Panc1 (cell line): Measurements from ENCODE around the gene GPR137B. TPM values are rescaled to one million over a fixed set of nuclear protein-coding genes. Genes with fewer than 3 reads are reported as not detected.

Experiments
- ATAC-seq: fragments of 200-7000 bp; cut with Tn5 transposase; 2 replicates; pipeline ENCODE4 v1.9.1; 2020; ENCODE audit warnings: mild to moderate bottlenecking, moderate library complexity
- BruUV-seq: library from RNA; stranded (reverse); fragments of 400-500 nt; replicated peaks from 2 replicates; lab custom pipeline; 2021; lab: Mats Ljungman, UMichigan
- CTCF ChIA-PET: fragments of 300-600 bp; sonication (Branson Sonifier 250); formaldehyde crosslinking; loops from one replicate; lab custom pipeline; 2022; ENCODE audit warnings: antibody characterized with exemption; lab: Charles Lee
- POLR2A ChIA-PET: fragments of 300-600 bp; sonication (Branson Sonifier 250); formaldehyde crosslinking; loops from one replicate; lab custom pipeline; 2022; ENCODE audit warnings: antibody characterized with exemption; lab: Charles Lee
- DNase-seq: peaks from one replicate; pipeline ENCODE4 v3.0.0-alpha.2; 2010; ENCODE audit warnings: low read depth, low spot score
- H3K27ac ChIP-seq: 2 replicates; pipeline ENCODE4 v1.5.1; 2011; ENCODE audit warnings: mild to moderate bottlenecking, low read length, inconsistent platforms
- H3K27me3 ChIP-seq: fragments of 200-500 bp; sonication (Bioruptor generic); 2 replicates; pipeline ENCODE4 v1.6.0; 2014; ENCODE audit warnings: low read length, inconsistent platforms; ENCODE audit not compliant: control insufficient read depth, insufficient read depth
- H3K36me3 ChIP-seq: fragments of 200-500 bp; sonication (Bioruptor generic); 2 replicates; pipeline ENCODE4 v1.5.1; 2014; ENCODE audit warnings: inconsistent platforms, mild to moderate bottlenecking, low read length, moderate library complexity; ENCODE audit not compliant: control insufficient read depth, insufficient read depth
- H3K4me1 ChIP-seq: 2 replicates; pipeline ENCODE4 v1.5.1; 2011; ENCODE audit warnings: inconsistent platforms, mild to moderate bottlenecking, low read length, moderate library complexity; ENCODE audit not compliant: control insufficient read depth, insufficient read depth
- H3K4me3 ChIP-seq, 2 experiments: 2 replicates each; pipeline ENCODE4 v1.5.1; 2011 to 2012; ENCODE audit warnings: low read depth in 2 of 2, low read length in 2 of 2, mild to moderate bottlenecking in 2 of 2, inconsistent platforms in 1 of 2, moderate library complexity in 1 of 2
- H3K9me3 ChIP-seq: fragments of 200-500 bp; sonication (Bioruptor generic); 2 replicates; pipeline ENCODE4 v1.5.1; 2014; ENCODE audit warnings: low read depth, mild to moderate bottlenecking, inconsistent platforms, low read length, moderate library complexity; ENCODE audit not compliant: control insufficient read depth, insufficient read depth
- POLR2AphosphoS5 ChIP-seq: IDR thresholded peaks from 2 replicates; pipeline ENCODE4 v1.6.1; 2012; ENCODE audit warnings: mild to moderate bottlenecking, low read depth, low read length, moderate library complexity
- REST ChIP-seq, 2 experiments: IDR thresholded peaks; 2 replicates each; pipeline ENCODE4 v1.6.1; 2011 to 2012; ENCODE audit warnings: low read depth in 2 of 2, control low read depth in 1 of 2, low read length in 1 of 2, mild to moderate bottlenecking in 1 of 2, moderate library complexity in 1 of 2; ENCODE audit not compliant: insufficient read depth in 1 of 2
- SIN3A ChIP-seq: IDR thresholded peaks from 2 replicates; pipeline ENCODE4 v1.6.1; 2012; ENCODE audit warnings: low read depth, mild to moderate bottlenecking, low read length, moderate library complexity, borderline replicate concordance; ENCODE audit not compliant: insufficient read depth
- TCF7L2 ChIP-seq: IDR thresholded peaks from 2 replicates; pipeline ENCODE4 v1.6.1; 2011; ENCODE audit warnings: mild to moderate bottlenecking, low read depth, low read length, inconsistent platforms
- in situ Hi-C: cut with HindIII; loops from 2 replicates; pipeline ENCODE4 v1.10.0; 2016; ENCODE audit warnings: low sequenced_read_pairs, low pct_unique_long_range_greater_than_20kb
- intact Hi-C: fragments of 100-400 bp; cut with micrococcal nuclease; formaldehyde crosslinking; loops from one replicate; pipeline ENCODE4 v1.10.0; 2022; ENCODE audit not compliant: unreplicated experiment
- total RNA-seq: library from RNA; stranded (reverse); gene quantifications from one replicate; pipeline ENCODE4 v1.2.1, GENCODE V29; 2021; ENCODE audit not compliant: unreplicated experiment
- TF ChIP-seq, protein P1 (sequence below): fragments of 450-650 bp; IDR thresholded peaks from 2 replicates; pipeline ENCODE4 v1.5.1; 2017; ENCODE audit warnings: mild to moderate bottlenecking

GPR137B gene
- total RNA-seq, 1 experiment from 2014 or later, result 25.3 TPM

- ChIA-PET CTCF (no interaction called here), POLR2A (no interaction called here)
- Histone ChIP-seq H3K4me3 (no peak overlapping the region), H3K9me3 (no peaks in the 10 kb centered on the region), H3K4me1 (no peaks in the 10 kb centered on the region), H3K27ac (no peak overlapping the region), H3K36me3 (no peaks in the 10 kb centered on the region), H3K27me3 (no peaks in the 10 kb centered on the region; the same call in 1 of the 2 replicates)
- BruUV-seq, result no TSS peak
- in situ Hi-C loops, result no loop called here
- ATAC-seq (no peak), DNase-seq (no peak)
- intact Hi-C loops, result no loop called here
- TF ChIP-seq SIN3A (no peak), POLR2AphosphoS5 (no peak), TCF7L2 (no peak), REST (IDR thresholded peaks at IDR 0.05; ENCODE audit: insufficient read depth in 1 of 2, low read depth in 2 of 2, low read length in 1 of 2) (no peak)
- TF ChIP-seq, protein P1, sequence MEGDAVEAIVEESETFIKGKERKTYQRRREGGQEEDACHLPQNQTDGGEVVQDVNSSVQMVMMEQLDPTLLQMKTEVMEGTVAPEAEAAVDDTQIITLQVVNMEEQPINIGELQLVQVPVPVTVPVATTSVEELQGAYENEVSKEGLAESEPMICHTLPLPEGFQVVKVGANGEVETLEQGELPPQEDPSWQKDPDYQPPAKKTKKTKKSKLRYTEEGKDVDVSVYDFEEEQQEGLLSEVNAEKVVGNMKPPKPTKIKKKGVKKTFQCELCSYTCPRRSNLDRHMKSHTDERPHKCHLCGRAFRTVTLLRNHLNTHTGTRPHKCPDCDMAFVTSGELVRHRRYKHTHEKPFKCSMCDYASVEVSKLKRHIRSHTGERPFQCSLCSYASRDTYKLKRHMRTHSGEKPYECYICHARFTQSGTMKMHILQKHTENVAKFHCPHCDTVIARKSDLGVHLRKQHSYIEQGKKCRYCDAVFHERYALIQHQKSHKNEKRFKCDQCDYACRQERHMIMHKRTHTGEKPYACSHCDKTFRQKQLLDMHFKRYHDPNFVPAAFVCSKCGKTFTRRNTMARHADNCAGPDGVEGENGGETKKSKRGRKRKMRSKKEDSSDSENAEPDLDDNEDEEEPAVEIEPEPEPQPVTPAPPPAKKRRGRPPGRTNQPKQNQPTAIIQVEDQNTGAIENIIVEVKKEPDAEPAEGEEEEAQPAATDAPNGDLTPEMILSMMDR, result no peak
Measured at GRCh38 chr1:236133802-236134201, 8.5 kb upstream of the GPR137B start.

DNA sequence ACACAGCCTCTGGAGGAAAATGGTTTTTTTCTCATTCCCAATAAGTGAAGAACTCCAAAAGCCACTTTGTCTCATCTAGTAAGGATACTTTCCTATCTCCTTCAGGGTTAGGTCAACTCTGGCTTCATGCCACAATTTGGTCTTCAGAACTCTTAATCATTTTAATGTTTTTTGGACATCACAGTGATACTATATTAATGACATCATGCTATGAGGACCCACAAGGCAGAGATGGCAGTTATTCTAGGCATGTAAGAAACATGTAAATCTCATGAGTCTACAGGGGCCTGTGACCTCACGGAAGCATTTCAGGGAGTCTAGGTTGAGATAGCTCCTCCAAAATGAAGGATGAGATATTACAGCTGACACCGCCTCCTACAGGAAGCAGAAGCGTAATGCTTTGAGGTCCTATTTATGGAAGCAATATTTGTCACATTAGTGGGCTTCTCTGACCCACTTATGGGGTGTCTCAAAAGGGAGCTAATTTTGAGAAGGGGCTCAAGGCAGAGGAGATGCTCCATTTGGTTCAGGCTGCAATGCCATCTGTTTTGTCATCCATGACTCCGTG lies 5.0 kb upstream of the GPR137B start:
- no TSS peak for BruUV-seq
- Histone ChIP-seq H3K27ac (no peak overlapping the region), H3K4me3 (no peak overlapping the region), H3K36me3 (no peaks in the 10 kb centered on the region; the same call in 1 of the 2 replicates), H3K9me3 (no peaks in the 10 kb centered on the region), H3K27me3 (peaks cover 11% of the 10 kb centered on the region), H3K4me1 (peaks cover 10% of the 10 kb centered on the region; the same call in 1 of the 2 replicates)
- CTCF ChIA-PET, result interaction anchor here (0.5 kb wide), 1 partner anchor 15 kb away, joined by 5 read pairs; no protein-coding TSS in a partner anchor
- POLR2A ChIA-PET, result no interaction called here
- in situ Hi-C loops (no loop called here), intact Hi-C loops (no loop called here)
- TF ChIP-seq POLR2AphosphoS5, result no peak
- TF ChIP-seq, protein P1, result peak; percentile 46
- ATAC-seq, result no peak
- DNase-seq, result no peak
